ES-I3 (cell line): ENCODE measurements around the gene MGA.

Experiments used
- H3K36me3 ChIP-seq: 2 replicates; pipeline ENCODE4 v1.6.1; 2013; ENCODE audit warnings: mild to moderate bottlenecking, low read length, control low read depth, moderate library complexity; ENCODE audit not compliant: insufficient read depth
- H3K4me1 ChIP-seq: 2 replicates; pipeline ENCODE4 v1.6.1; 2013; ENCODE audit warnings: mild to moderate bottlenecking, control low read depth, low read length; ENCODE audit not compliant: insufficient read depth
- H3K9ac ChIP-seq: 2 replicates; pipeline ENCODE4 v1.6.1; 2013; ENCODE audit warnings: low read depth, mild to moderate bottlenecking, low read length, moderate library complexity
- H3K9me3 ChIP-seq: 2 replicates; pipeline ENCODE4 v1.6.1; 2013; ENCODE audit warnings: mild to moderate bottlenecking, low read length, moderate library complexity; ENCODE audit not compliant: control insufficient read depth, insufficient read depth

MGA gene

DNA sequence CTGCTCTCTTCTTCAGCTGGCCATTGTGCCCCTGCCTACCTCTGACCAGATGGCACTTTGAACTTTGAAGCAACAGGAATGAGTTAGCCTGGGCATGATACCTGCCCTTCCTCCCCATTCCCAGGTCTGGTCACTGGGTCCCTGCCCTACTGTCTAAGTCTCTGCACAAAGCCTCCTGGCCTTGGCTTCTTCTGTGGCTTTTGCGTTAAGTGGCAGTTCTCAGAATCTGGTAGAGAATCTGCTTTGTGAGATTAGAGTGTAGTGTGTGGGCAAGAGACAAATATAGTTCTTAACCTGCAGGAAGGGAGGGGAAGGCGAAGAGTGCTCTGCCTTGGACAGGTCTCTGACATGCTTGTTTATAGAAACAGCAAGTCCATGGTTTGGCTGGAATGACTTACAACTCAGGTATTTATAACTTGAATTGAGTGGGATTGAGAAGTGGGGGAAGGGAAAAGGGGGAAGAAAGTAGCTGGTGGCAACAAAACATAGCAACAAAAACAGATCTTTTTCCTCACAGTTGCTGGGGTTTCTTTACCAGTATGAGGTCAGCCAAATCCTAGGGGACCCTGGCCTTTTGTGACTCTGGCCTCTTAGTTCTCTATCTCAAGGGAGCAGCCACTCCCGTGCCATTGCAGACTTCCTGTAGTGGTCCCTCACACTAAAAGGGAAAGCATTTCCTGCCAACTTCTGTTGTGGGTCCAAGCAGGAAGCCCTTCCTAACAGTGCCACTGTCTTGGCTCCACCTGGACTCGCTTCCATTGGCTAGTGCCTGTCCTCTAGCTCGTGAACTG, 130.7 kb downstream of the MGA start:
- H3K9ac ChIP-seq, result no peak overlapping the region
- H3K9me3 ChIP-seq, result no peaks in the 10 kb centered on the region
- H3K4me1 ChIP-seq, result peaks cover 31% of the 10 kb centered on the region
- no peaks in the 10 kb centered on the region for H3K36me3 ChIP-seq

DNA sequence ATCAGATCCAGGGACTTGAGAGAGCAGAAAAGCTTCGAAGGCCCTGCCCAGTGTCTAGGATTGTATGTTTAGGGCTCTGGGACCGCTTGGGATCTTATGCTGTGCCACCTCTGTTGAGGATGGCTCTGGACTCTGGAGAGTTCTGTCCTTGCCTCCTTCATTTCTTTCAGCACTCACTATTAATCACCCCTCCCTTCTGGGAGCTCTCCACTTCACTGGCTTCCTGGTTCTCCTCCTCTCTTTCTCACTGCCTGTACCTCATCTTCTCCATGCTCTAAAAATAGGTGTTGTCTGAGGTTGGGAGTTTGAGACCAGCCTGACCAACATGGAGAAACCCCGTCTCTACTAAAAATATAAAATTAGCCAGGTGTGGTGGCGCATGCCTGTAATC, 131.3 kb downstream of the MGA start:
- H3K9me3 ChIP-seq, result no peaks in the 10 kb centered on the region
- peaks cover 31% of the 10 kb centered on the region for H3K4me1 ChIP-seq
- H3K9ac ChIP-seq, result no peak overlapping the region
- no peaks in the 10 kb centered on the region for H3K36me3 ChIP-seq

DNA sequence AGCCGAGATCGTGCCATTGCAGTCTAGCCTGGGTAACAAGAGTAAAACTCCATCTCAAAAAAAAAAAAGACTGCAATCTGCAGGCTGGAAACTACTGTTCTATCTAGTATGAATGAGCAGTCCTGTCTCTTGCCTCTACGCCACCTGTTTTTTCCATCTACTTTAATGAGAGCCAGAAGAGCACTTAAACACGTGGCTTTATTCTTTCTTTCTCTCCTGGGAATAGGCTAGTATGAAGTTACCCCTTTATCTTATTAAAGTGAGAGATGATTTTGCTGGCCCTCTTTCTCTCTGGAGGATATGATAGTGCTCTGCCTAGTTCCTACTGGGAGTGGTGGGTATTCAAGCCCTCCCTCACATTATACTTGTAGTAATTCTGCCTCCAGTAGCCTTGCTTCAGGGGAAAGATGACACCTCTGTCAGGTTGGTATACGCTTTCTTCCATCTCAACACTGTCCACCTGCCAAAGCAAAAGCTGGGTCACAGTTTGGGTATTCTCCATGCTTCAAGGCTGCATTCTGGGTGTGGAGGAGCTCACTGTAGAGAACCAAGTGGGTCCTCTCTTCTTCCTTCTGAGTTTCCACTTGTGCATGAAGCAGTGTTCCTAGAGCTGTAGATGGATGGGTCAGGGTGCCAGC, 131.9 kb downstream of the MGA start:
- H3K9me3 ChIP-seq, result no peaks in the 10 kb centered on the region
- peaks cover 34% of the 10 kb centered on the region for H3K4me1 ChIP-seq
- no peaks in the 10 kb centered on the region for H3K36me3 ChIP-seq
- no peak overlapping the region for H3K9ac ChIP-seq

DNA sequence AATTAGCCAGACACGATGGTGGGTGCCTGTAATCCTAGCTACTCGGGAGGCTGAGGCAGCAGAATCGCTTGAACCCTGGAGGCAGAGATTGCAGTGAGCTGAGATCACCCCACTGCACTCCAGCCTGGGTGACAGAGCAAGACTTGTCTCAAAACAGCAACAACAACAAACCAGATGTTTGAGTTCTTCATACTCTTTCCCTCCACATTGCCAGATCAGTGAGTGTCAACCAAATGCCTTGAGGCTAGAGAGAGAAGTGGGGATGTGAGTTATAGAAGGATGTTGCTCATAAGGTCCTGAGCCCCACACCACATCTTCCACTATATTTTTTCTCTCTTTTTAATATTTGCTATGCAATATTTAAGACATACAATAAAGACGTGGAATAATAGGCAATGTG, 133.9 kb downstream of the MGA start:
- Histone ChIP-seq H3K4me1 (peaks cover 31% of the 10 kb centered on the region), H3K9me3 (no peaks in the 10 kb centered on the region), H3K9ac (no peak overlapping the region), H3K36me3 (no peaks in the 10 kb centered on the region)

DNA sequence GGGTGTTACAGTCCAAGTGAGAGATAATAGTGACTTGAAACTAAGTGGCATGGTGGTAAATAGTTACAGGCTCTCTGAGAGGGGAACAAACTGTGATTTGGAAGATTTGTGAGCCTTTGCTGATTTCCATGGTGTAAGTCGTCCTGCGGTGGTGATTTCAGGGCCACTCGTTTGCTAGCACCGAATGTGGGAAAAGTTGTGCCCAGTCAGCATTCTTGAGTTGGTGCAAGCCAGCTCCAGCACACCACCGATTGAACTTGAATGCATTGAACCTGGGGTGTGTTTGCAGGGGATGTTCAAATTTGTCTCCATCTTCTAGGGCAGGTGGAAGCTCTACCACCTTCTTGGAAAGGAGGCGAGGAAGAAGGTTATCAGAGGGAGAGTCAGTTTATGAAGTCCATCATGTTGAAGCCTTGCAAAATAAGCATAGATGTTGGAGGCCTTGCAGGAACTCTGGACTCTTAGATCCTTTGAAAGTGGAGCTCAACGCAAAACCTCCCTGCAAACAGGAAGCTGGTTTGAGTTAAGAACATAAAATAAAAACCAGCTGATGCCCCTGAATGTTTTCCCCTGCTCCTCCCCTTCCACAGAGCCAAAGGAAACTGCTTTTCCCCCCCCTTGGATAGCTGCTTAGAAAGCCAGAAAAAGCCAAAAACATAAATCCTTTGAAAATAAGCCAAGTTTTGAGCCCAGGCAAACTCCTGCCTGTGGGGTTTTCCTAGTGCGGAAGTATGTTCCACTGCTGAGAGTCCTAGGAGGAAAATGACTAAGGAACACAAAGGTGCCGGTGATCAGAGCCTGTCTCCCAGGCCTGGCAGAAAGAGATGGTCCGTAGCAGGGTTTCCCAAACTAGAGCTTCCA, 136.0 kb downstream of the MGA start:
- H3K9ac ChIP-seq, result no peak overlapping the region
- H3K9me3 ChIP-seq, result no peaks in the 10 kb centered on the region
- H3K4me1 ChIP-seq, result peaks cover 9% of the 10 kb centered on the region; the same call in 1 of the 2 replicates

DNA sequence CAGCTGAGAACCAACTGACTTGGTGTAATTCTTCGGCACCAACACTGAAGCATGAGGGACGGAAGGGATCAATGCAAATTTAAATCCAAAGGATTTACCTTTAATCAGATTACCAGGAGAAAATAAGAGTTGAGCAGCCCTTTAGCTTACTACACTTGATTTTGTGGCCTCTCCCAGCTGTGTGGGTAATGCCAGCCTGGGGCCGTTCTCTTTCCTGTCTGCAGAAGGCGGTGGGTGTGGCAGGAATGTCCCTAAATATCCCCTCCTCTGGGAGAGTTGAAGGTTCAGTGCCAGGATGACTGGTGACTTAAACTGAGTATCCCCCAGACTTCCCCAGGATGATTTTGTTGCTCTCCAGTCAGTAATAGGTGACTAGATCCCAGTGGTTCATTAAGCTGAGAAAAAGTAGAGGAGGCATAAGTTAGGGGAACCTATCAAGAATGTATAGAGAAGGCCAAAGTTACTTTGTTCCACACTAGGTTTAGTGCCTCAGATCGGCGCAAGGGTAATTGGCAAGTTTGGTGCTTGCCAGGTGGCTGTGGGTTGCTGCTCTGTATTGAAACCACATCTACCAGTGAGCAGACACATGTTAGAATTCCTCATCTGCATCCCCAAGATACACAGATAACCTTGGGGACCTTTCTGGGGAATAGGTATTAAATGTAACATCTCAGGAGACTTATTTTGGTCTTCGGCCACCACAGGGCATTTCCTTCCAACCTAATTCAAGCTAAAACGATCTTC, 137.2 kb downstream of the MGA start:
- no peaks in the 10 kb centered on the region for H3K36me3 ChIP-seq
- H3K4me1 ChIP-seq, result peaks cover 5% of the 10 kb centered on the region; the same call in 1 of the 2 replicates
- H3K9me3 ChIP-seq, result peaks cover 3% of the 10 kb centered on the region; the same call in 1 of the 2 replicates
- H3K9ac ChIP-seq, result no peak overlapping the region

More for the DNA sequence above, 136.0 kb downstream of the MGA start:
- H3K36me3 ChIP-seq, result no peaks in the 10 kb centered on the region

DNA sequence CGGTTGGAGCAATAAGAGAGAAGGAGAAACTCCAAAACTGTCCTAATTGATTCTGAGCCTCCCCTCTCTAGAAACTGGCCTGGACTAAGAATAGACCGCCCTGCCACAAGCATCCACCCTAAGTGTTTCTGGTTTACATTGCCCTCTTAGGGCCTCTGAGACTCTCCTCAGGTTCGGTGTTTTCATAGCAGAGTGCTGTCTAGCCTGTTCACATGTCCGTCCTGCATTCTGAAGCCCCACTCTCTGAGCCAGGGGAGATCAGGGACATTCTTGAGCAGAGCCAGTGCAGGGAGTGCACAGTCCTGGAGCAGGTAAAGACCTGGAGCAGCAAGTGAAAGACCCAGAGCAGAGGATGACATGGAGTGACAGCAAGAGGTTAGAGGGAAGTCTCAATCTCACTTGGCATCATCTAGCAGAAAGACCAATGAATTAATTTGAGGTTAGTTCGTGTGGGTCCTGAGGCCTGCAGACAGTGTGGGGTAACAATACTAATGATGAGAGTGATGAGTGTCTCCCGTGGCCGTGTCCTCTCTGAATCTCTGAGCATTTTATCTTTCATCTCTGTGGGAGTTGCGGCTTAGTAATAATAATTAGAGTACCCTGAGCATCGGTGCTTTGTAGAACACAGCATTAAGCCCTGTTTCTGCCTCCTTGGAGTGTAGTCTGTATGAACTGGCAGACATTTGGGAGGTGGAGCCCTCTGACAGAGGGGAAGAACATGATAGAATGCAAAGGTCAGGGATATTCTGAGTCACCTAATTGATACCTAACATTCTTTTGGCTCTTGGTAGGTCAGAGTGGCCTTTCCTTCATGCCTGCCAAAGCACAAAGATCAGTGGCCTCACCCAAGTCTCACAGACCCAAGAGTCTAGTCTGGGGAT, 138.6 kb downstream of the MGA start:
- H3K36me3 ChIP-seq, result no peaks in the 10 kb centered on the region
- H3K4me1 ChIP-seq, result peaks cover 5% of the 10 kb centered on the region; the same call in 1 of the 2 replicates
- no peak overlapping the region for H3K9ac ChIP-seq
- peaks cover 3% of the 10 kb centered on the region; the same call in 1 of the 2 replicates for H3K9me3 ChIP-seq

DNA sequence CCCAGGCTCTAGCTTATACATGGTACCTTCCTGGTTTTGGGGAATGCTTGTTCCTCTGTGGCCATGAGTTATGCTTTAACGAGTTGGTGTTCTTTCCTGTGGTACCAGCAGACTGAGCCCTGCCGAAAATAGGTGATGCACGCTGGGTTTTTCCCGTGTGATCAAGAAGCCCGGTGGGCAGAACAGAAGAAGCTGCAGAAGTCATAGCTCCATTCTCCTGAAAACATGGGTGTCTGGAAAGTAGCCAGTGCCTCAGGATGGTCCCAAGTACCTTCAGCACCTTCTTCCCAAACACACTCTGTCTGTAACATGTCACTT, 139.2 kb downstream of the MGA start:
- Histone ChIP-seq H3K9ac (no peak overlapping the region), H3K36me3 (no peaks in the 10 kb centered on the region), H3K4me1 (peaks cover 9% of the 10 kb centered on the region; the same call in 1 of the 2 replicates), H3K9me3 (peaks cover 3% of the 10 kb centered on the region; the same call in 1 of the 2 replicates)

DNA sequence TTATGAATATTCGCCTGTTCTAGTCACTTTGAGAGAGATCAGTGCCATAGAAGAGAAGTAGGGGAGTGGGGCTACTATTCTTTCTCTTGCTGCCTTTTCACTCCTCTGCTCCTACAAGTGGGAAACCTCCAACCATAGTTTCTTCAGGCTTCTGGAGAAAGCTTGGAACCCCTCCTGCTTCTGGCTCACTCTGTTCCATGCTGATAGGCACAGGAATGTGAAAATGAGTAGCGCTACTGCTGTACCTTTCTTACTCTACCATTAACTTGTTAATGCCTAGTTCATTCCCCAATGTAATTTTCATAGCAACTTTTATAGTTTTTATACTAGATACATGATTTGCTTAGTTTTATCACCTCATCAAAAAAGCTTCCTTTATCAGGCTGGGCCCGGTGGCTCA, 141.0 kb downstream of the MGA start:
- no peak overlapping the region for H3K9ac ChIP-seq
- H3K9me3 ChIP-seq, result peaks cover 3% of the 10 kb centered on the region; the same call in 1 of the 2 replicates
- no peaks in the 10 kb centered on the region for H3K36me3 ChIP-seq
- H3K4me1 ChIP-seq, result peaks cover 9% of the 10 kb centered on the region; the same call in 1 of the 2 replicates

DNA sequence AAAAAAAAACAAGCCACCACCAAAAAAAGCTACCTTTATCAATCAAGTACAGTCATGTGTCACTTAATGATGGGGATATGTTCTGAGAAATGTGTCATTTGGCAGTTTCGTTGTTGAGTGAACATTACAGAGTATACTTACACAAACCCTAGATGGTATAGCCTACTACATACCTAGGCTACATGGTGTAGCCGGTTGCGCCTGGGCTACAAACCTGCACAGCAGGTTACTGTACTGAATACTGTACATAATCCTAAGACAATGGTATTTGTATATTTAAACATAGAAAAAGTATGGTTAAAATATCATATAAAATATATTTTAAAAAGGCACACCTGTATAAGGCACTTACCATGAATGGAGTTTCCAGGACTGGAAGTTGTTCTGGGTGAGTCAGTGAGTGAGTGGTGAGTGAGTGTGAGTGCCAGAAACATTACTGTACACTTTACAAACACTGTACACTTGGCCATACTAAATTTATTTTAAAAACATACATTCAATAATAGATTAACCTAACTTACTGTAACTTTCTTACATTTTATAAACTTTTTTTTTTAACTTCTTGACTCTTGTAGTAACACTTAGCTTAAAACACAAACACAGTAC, 141.7 kb downstream of the MGA start:
- Histone ChIP-seq H3K36me3 (no peaks in the 10 kb centered on the region), H3K9ac (no peak overlapping the region), H3K9me3 (peaks cover 3% of the 10 kb centered on the region; the same call in 1 of the 2 replicates), H3K4me1 (peaks cover 13% of the 10 kb centered on the region; the same call in 1 of the 2 replicates)

DNA sequence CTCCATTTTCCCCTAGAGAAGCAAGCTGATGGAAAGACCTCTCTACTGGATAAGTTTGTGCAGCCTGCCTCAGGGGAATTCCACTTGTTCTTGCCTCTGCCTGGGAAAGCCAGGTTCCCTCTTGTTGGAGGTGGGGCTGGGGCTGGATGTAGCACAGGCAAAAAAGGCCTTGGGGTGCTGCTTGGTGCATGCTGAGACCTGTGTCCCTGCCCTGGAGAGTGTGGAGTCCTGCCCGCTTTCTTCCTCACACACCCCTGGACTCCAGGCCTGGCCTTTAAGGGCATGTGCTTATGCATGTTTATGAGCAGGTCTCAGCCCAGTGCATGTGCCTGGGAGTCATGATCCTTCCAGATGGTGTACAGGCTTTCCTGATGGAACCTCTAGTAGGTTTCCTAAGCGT, 144.2 kb downstream of the MGA start:
- Histone ChIP-seq H3K4me1 (peaks cover 14% of the 10 kb centered on the region), H3K36me3 (no peaks in the 10 kb centered on the region), H3K9me3 (peaks cover 3% of the 10 kb centered on the region; the same call in 1 of the 2 replicates), H3K9ac (no peak overlapping the region)

DNA sequence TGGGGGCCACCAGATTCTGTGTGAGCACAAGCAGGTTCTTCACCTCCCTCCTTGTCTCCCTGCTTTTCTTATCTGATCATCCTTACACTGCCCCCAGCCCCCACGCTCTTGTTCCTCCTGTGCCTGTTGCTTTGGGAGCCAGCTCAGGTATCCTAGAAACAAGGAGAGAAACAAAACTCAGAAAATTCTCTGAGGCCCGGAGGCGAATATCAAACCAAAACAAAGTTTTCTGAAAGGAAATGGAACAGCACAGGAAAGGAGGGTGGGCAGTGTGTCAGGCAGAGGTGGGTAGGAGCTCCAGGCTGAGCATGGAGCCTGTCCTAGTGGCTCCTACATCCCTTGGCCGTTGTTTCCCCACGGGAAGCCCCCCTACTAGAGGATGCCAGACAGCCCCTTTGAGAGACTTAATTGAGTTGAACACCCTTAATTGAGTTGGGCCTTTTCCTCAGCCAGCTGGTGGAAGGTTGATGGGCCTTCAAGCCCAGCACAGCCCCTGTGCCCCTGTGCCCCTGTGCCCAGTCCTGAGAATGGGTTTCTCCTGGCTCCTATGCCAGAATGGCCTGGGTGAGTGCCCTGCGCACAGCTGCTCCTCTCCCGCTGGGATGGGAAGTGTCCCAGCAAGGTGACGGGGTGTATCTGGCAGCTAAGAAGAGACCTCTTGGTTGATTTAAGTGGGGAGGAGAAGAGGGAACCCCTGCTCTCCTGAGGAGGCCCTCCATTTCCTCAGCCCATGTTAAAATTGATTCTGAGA, 144.9 kb downstream of the MGA start:
- Histone ChIP-seq H3K9me3 (peaks cover 3% of the 10 kb centered on the region; the same call in 1 of the 2 replicates), H3K36me3 (no peaks in the 10 kb centered on the region), H3K4me1 (peaks cover 17% of the 10 kb centered on the region), H3K9ac (no peak overlapping the region)
